ENCODE measurements around the gene PPP1R11. TPM values are rescaled to one million over a fixed set of nuclear protein-coding genes. Genes with fewer than 3 reads are reported as not detected.
"Not testable (repeated sequence)": the region's sequence is repeated elsewhere in the genome, so short reads cannot be mapped to it uniquely, and the experiment has no call there.

The PPP1R11 gene
- total RNA-seq, 4 donors from 2014 or later = 7.9 to 47.9 (median 23.3) TPM

GRCh38 chr6:30025186-30025585, 41.8 kb upstream of the PPP1R11 start:
- H3K4me3 ChIP-seq = no peak overlapping the region

GRCh38 chr6:30029588-30029987, 37.4 kb upstream of the PPP1R11 start:
- no peak for DNase-seq
- Histone ChIP-seq H3K9me3 (no peaks in the 10 kb centered on the region), H3K4me3 (no peak overlapping the region), H3K4me1 (no peaks in the 10 kb centered on the region), H3K36me3 (no peaks in the 10 kb centered on the region), H3K27me3 (no peaks in the 10 kb centered on the region), H3K27ac (no peak overlapping the region)
- intact Hi-C loops (cut with DNase I; ENCODE audit: low total_unique reads) = no loop called here
- TF ChIP-seq POLR2A (IDR thresholded peaks at IDR 0.05) (no peak), CTCF (IDR thresholded peaks at IDR 0.05) (no peak)

More at GRCh38 chr6:30025186-30025585, 41.8 kb upstream of the PPP1R11 start:
- TF ChIP-seq POLR2A (IDR thresholded peaks at IDR 0.05) = no peak
- no peak for TF ChIP-seq CTCF (IDR thresholded peaks at IDR 0.05)
- no peak overlapping the region for H3K27ac ChIP-seq
- intact Hi-C loops (cut with DNase I; ENCODE audit: low total_unique reads) = no loop called here
- H3K27me3 ChIP-seq = no peaks in the 10 kb centered on the region
- H3K9me3 ChIP-seq = no peaks in the 10 kb centered on the region
- DNase-seq = no peak
- H3K36me3 ChIP-seq = no peaks in the 10 kb centered on the region
- no peaks in the 10 kb centered on the region for H3K4me1 ChIP-seq

- no peak overlapping the region for H3K4me3 ChIP-seq
- no peaks in the 10 kb centered on the region for H3K4me1 ChIP-seq
- H3K27ac ChIP-seq = no peak overlapping the region
- intact Hi-C loops (cut with DNase I; ENCODE audit: low total_unique reads) = no loop called here
- H3K9me3 ChIP-seq = no peaks in the 10 kb centered on the region
- H3K27me3 ChIP-seq = no peaks in the 10 kb centered on the region
- H3K36me3 ChIP-seq = no peaks in the 10 kb centered on the region
- DNase-seq = no peak
- TF ChIP-seq POLR2A (IDR thresholded peaks at IDR 0.05) (no peak), CTCF (IDR thresholded peaks at IDR 0.05) (no peak)
These were observed 35.6 kb upstream of the PPP1R11 start for GRCh38 chr6:30031381-30031780.

- H3K27me3 ChIP-seq; H3K4me1 ChIP-seq; H3K27ac ChIP-seq; intact Hi-C loops (cut with DNase I; ENCODE audit: low total_unique reads); H3K9me3 ChIP-seq; H3K36me3 ChIP-seq; DNase-seq; H3K4me3 ChIP-seq: not testable (repeated sequence)
These were observed 33.6 kb upstream of the PPP1R11 start for GRCh38 chr6:30033440-30033839.

- H3K4me3 ChIP-seq = no peak overlapping the region
- no peak for DNase-seq
- intact Hi-C loops (cut with DNase I; ENCODE audit: low total_unique reads) = no loop called here
These were observed 31.2 kb upstream of the PPP1R11 start for GRCh38 chr6:30035784-30036183.

More at GRCh38 chr6:30035784-30036183, 31.2 kb upstream of the PPP1R11 start:
- no peaks in the 10 kb centered on the region for H3K4me1 ChIP-seq
- no peak for TF ChIP-seq CTCF (IDR thresholded peaks at IDR 0.05)
- no peak for TF ChIP-seq POLR2A (IDR thresholded peaks at IDR 0.05)
- H3K9me3 ChIP-seq = no peaks in the 10 kb centered on the region
- H3K27me3 ChIP-seq = no peaks in the 10 kb centered on the region
- no peak overlapping the region for H3K27ac ChIP-seq
- H3K36me3 ChIP-seq = no peaks in the 10 kb centered on the region
